Activated naive CD4-positive, alpha-beta T cell treated with anti-CD3 and anti-CD28 coated beads, Interleukin-2, amount 10 ng/mL, durations not matched to agents 7 days and 5 days (primary cell): ENCODE data around the gene RXRB.

Experiments used
- CTCF ChIA-PET: fragments of 350-600 bp; sonication (Branson Sonifier 250); formaldehyde crosslinking; loops from one replicate; lab custom pipeline; 2021; ENCODE audit warnings: antibody characterized with exemption; lab: Charles Lee
- DNase-seq: peaks from one replicate; pipeline ENCODE4 v3.0.0-alpha.2; 2020
- H3K27ac Mint-ChIP-seq: one replicate; pipeline ENCODE4 v1.8.0; 2021; ENCODE audit warnings: mild to moderate bottlenecking, moderate library complexity, mixed read lengths
- H3K27me3 Mint-ChIP-seq: one replicate; pipeline ENCODE4 v1.8.0; 2021; ENCODE audit warnings: mild to moderate bottlenecking, mixed read lengths
- H3K36me3 Mint-ChIP-seq: one replicate; pipeline ENCODE4 v1.8.0; 2021; ENCODE audit warnings: mixed read lengths
- H3K4me1 Mint-ChIP-seq: one replicate; pipeline ENCODE4 v1.8.0; 2021; ENCODE audit warnings: mixed read lengths
- H3K4me3 Mint-ChIP-seq: one replicate; pipeline ENCODE4 v1.8.0; 2021; ENCODE audit warnings: mild to moderate bottlenecking, moderate library complexity, mixed read lengths
- H3K9me3 Mint-ChIP-seq: one replicate; pipeline ENCODE4 v1.8.0; 2021; ENCODE audit warnings: mixed read lengths

Gene RXRB

DNA sequence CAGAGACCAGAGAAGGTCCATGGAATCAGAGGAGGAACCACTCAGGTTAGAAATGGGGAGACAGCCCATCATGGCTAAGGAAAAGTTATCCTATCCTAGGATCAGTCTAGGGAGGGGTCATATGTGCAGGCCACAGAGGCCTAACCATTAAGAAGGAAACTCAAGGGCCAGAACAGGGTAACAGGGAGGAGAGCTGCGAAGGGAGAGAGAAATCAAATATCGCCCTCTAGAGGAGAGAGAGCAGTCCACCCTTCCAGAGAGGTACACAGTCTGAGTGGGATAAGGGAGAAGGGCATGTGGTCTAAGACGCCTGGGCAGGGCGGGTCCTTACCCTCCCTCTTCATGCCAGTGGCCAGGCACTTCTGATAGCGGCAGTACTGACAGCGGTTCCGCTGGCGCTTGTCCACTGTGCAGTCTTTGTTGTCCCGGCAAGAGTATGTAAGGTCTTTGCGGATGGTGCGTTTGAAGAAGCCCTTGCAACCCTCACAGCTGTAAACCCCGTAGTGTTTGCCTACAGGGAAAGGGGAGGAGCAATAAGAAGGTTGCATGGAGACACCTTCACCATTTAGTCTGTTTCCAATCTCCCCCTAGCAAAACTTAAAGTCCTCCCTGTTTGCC is 2.9 kb downstream of the RXRB start:
- peaks cover 13% of the 10 kb centered on the region for H3K27me3 Mint-ChIP-seq
- DNase-seq, result peak; percentile 49
- H3K9me3 Mint-ChIP-seq, result no peaks in the 10 kb centered on the region
- peaks cover 54% of the 10 kb centered on the region for H3K4me1 Mint-ChIP-seq
- CTCF ChIA-PET, result interaction anchor here (0.7 to 4.3 kb wide), 17 partner anchors 11 to 77 kb away, joined by 3 to 27 read pairs (median 6); partner anchors contain the start of gene RING1
- H3K36me3 Mint-ChIP-seq, result peaks cover 56% of the 10 kb centered on the region
- H3K4me3 Mint-ChIP-seq, result peak overlapping the region; percentile 98
- peak overlapping the region; percentile 56 for H3K27ac Mint-ChIP-seq

DNA sequence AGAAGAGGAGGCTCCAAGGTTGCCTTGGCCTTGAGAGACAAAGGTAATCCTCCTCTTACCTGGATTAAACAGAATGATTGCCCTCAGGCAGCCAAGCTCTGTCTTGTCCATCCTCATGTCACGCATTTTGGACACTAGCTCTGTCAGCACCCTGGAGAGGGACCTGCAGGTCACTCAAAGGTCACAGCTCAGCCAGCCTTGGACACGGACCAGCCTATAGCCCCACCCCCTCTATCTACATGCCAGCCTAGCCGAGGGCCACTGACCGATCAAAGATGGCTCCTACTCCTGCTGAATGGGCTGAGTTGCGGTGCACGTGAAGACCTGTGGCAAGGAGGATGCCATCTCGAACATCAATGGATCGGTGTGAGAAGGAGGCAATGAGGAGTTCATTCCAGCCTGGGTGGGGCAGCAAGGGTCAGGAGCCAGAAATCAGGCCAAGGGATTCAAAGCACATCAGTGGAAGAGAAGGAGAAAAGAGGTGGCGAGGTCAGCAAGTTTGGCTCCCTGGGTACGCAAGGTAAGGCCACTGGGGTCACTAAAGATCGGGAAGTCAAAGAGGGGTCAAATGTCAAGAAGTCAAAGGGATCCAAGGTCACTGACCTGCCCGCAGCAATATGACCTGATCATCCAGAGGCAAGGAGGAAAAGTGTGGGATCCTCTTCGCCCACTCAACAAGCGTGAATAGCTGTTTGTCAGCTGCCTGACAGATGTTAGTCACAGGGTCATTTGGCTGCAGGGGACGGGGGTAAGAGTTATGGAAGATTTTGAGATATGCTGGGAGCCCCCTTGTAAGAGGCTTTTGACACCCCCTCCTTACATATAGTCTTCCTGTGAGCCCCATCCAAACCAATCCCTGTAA is 4.9 kb downstream of the RXRB start:
- CTCF ChIA-PET, result interaction anchor here (0.7 to 4.3 kb wide), 4 partner anchors 36 to 75 kb away, joined by 3 to 27 read pairs (median 15); no protein-coding TSS in a partner anchor
- no peak for DNase-seq
- Mint-ChIP-seq H3K9me3 (no peaks in the 10 kb centered on the region), H3K27ac (peak overlapping the region; percentile 15), H3K27me3 (peaks cover 33% of the 10 kb centered on the region), H3K4me3 (no peak overlapping the region), H3K4me1 (peaks cover 42% of the 10 kb centered on the region), H3K36me3 (peaks cover 44% of the 10 kb centered on the region)

DNA sequence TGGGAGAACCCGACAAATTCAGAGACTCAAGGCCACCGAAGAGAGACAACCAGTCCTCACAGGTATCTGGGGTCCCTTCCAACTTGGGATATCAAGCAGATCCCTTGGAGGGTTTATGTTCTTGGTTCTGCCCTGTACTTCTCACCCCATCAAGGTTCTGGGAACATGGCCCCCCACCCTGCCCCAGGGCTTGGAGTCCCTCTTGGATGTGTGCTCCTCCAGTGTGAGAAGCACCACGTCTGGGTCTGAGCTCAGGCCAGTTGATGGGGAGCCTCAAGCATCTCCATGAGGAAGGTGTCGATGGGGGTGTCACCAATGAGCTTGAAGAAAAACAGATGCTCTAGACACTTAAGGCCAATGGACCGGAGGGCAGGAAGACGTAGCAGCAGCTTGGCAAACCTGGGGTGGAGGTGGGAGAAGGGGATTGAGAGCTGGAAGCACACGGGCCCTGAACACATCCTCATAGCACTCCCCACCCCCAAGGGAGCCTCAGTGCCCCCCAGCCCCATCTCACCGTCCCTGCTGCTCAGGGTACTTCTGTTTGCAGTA is 6.0 kb downstream of the RXRB start:
- Mint-ChIP-seq H3K27me3 (peaks cover 43% of the 10 kb centered on the region), H3K27ac (no peak overlapping the region), H3K36me3 (peaks cover 44% of the 10 kb centered on the region), H3K4me1 (peaks cover 39% of the 10 kb centered on the region), H3K4me3 (no peak overlapping the region), H3K9me3 (no peaks in the 10 kb centered on the region)
- CTCF ChIA-PET, result no interaction called here
- no peak for DNase-seq

DNA sequence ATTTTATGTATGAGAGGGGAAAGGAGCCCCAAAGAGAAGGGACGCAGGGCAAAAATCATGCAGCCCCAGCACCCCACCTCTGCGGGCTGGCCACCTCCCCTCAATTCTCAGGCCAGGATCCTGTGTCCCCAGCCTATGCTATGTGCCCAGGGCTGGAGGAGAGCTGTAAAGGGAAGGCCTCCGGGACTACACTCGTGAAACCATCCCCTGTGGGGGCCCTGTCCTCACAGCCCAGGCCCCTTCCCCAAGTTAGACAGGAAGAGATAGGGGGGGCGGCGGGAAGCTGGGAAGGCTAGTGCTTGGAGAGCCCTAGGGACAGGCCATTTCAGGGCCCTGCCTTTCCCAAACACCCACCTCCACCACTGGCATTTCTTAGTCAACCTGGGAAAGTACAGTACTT is 6.8 kb downstream of the RXRB start:
- CTCF ChIA-PET, result no interaction called here
- peaks cover 41% of the 10 kb centered on the region for H3K36me3 Mint-ChIP-seq
- peaks cover 30% of the 10 kb centered on the region for H3K4me1 Mint-ChIP-seq
- H3K27me3 Mint-ChIP-seq, result peaks cover 50% of the 10 kb centered on the region
- no peak overlapping the region for H3K4me3 Mint-ChIP-seq
- no peaks in the 10 kb centered on the region for H3K9me3 Mint-ChIP-seq
- H3K27ac Mint-ChIP-seq, result no peak overlapping the region
- no peak for DNase-seq

DNA sequence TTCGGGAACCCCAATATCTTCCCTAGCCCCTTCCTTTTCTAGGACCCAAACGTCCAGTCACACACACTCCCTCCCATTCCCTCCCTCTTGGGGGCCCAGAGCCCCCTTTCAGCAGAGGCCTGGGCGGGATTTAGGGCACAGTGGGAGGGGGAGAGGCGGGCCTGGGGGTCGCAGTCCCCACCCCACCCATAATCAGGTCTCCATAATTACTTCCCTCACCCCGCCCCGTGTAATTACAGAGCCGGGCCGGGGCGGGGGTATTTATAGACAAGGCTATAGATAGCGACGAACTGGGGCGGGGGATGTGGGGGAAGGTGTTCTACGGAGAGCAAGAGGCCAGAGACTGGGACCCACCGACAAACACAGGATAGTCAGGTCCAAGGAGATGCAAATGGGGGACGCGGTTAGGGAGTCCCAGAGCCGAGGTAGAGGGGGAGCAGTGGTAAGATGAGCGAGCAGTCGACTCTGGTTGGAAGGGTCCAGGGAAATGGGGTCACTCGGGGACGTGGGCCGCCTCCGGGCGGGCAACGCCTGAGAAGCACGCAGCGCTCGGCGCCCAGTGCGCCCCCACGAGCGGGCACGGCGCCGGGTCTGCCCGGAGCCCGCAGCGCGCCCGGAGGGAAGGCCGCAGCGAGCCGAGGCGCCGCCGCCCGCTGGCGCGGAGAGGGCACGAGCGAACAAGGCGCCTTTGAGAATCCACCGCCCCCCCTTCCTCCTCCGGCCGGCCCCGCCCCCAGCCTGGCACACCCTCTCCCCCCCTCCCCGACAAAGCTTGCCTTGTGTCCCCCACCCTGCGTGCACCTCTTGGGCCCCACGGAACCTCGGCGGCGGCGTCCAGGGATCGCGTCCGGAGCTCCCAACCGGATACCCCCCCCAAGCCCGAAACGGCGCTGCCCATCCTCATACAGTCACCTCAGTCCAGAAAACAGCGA is 7.5 kb downstream of the RXRB start:
- Mint-ChIP-seq H3K4me3 (peak overlapping the region; percentile 30), H3K27me3 (peaks cover 57% of the 10 kb centered on the region), H3K36me3 (peaks cover 38% of the 10 kb centered on the region), H3K9me3 (no peaks in the 10 kb centered on the region), H3K4me1 (peaks cover 23% of the 10 kb centered on the region), H3K27ac (no peak overlapping the region)
- CTCF ChIA-PET, result no interaction called here
- DNase-seq, result peak; percentile 39

DNA sequence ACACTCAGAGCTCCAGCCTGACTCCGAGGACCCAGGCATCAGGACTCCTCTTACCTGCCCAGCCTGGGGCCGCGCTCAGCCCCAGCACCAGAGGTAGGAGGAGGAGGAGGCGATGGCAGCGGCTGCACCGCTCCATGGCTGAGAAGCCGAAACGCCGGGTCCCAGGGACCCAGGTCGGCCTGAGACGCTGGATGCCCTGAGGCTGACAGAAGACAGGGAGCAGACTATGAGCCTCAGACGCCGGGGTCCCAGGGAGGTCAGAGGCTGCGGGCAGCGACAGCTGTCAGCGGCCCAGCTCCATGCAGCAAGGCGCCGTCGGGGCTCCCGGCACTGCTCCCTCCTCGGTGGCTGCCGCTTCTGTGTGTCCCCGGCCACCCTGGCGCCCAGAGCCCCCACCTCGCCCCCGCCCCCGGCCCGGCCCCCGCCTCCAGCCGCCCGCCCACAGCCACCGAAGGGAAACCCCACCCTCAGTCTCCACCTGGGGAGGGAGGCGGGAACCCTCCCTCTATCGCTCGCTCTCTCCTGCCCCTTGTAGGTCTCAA is 8.3 kb downstream of the RXRB start, which contains the start of gene COL11A2:
Gene COL11A2 (minus strand): TSS at position 363 of the 542 bp plus-strand sequence. CDS start 227 bp downstream, at position 136.
- no peaks in the 10 kb centered on the region for H3K9me3 Mint-ChIP-seq
- CTCF ChIA-PET, result interaction anchor here (0.7 kb wide), 1 partner anchor 31 kb away, joined by 3 read pairs; no protein-coding TSS in a partner anchor
- no peak for DNase-seq
- peaks cover 65% of the 10 kb centered on the region for H3K27me3 Mint-ChIP-seq
- H3K27ac Mint-ChIP-seq, result no peak within 1 kb of the TSS
- H3K4me3 Mint-ChIP-seq, result peak within 1 kb of the TSS; percentile 30
- H3K4me1 Mint-ChIP-seq, result peaks cover 16% of the 10 kb centered on the region
- H3K36me3 Mint-ChIP-seq, result peaks cover 34% of the 10 kb centered on the region

DNA sequence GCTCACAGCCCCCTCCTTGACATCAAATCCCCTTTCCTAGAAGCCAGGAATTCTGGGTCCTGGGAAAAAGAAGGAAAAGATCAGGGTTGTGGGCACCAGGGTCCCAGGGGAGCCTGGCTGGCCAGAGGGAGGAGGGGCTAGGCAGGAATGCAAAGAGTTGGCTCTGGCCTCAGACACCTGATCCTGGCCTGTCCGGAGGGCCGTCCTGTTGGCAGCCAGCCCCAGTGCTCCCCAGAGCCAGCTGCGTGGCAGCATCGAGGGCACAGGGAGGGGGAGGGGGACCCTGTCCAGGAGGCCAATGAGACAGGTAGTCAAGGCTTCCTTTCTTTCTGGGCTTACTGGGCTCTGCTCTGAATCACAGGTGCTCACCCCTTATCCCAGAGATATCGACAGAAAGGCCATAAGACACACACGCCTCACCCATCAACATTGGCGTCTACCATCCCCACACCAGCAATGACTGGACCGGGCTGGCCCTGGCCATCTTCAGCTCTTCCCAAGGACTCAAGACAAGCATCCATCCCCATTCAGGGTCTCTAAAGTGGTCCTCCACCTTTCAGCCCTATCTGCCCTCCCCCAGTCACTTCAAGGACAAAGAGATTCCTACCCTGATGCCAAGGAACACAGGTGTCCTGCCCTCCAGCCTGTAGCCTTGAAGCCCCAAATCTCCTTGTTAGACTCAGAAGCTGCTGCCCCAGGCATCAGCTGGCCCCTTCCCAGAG is 8.9 kb downstream of the RXRB start:
- Mint-ChIP-seq H3K27ac (no peak overlapping the region), H3K36me3 (peaks cover 29% of the 10 kb centered on the region), H3K27me3 (peaks cover 71% of the 10 kb centered on the region), H3K4me3 (no peak overlapping the region), H3K9me3 (no peaks in the 10 kb centered on the region), H3K4me1 (peaks cover 14% of the 10 kb centered on the region)
- DNase-seq, result no peak
- CTCF ChIA-PET, result interaction anchor here (0.7 kb wide), 1 partner anchor 31 kb away, joined by 3 read pairs; no protein-coding TSS in a partner anchor

DNA sequence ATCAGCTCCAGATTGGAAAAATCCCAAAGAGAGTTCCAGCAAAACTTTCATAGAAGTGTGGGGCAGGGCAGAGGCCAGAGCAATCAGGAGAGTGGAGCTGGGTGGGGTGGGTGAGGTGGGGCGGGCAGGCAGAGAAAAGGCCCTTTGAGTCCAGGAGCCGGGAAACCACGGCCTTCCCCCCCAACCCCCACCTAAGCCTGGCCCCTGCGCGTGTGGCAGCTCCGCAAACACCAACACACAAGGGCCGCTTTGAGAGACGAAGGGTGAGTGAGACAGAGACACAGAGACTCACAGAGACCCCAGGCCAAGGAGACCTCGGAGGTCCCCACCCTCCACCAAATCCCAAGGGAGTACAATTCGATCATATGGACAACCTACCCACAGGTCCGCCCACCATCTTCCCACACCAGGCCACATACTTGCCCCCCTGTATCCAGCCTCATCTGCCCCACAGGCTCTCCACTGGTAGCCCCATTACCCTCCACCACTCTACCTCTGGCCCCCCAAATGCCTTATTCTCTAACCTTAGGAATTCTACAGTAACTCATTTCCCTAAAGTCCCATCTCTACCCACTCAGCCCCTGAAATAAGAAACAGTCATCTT is 9.9 kb downstream of the RXRB start:
- Mint-ChIP-seq H3K27ac (no peak overlapping the region), H3K4me1 (peaks cover 14% of the 10 kb centered on the region), H3K9me3 (no peaks in the 10 kb centered on the region), H3K4me3 (no peak overlapping the region), H3K27me3 (peaks cover 81% of the 10 kb centered on the region), H3K36me3 (peaks cover 19% of the 10 kb centered on the region)
- no peak for DNase-seq
- CTCF ChIA-PET, result no interaction called here

DNA sequence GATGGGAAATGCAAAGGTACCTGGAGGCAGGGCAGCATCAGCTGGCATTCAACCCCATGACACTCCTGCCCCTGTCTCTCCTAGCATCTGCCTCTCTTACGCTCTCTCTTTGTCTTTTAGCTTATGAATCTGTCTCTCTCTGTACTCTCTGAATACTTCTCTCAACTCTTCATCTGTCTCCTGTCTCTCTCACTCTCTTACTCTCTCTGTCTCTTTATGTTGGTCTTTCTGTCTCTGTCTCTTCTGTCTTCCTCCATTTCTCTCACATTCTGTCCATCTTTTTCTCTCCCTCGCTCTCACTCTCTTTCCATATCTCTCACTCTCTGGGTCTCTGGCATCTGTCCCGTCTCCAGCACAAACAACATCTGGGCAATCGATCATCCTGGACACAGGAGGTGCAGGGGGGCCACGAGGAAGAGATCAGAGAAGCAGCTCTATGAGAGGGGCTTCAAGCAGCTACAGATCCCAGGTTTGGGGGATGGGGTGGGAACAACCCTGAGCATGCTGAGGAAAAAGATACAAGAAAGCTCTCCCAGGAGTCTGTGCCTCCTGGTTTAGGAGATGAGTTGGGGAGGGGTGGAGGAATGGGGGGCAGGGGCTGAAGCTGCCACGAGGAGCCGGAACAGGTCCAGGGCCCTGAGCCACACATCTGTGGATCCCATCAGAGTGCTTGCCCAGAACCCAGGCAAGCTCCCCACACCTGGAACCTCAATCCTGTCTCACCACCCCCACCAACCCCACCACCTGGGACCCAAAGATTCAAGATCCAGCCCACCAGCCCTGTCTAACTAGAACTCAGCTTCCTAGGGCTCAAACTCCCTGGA is 10.6 kb downstream of the RXRB start:
- H3K4me3 Mint-ChIP-seq, result no peak overlapping the region
- peaks cover 12% of the 10 kb centered on the region for H3K36me3 Mint-ChIP-seq
- H3K9me3 Mint-ChIP-seq, result no peaks in the 10 kb centered on the region
- H3K4me1 Mint-ChIP-seq, result peaks cover 14% of the 10 kb centered on the region
- CTCF ChIA-PET, result interaction anchor here (1.0 kb wide), 1 partner anchor 31 kb away, joined by 3 read pairs; no protein-coding TSS in a partner anchor
- no peak for DNase-seq
- peaks cover 87% of the 10 kb centered on the region for H3K27me3 Mint-ChIP-seq
- no peak overlapping the region for H3K27ac Mint-ChIP-seq

DNA sequence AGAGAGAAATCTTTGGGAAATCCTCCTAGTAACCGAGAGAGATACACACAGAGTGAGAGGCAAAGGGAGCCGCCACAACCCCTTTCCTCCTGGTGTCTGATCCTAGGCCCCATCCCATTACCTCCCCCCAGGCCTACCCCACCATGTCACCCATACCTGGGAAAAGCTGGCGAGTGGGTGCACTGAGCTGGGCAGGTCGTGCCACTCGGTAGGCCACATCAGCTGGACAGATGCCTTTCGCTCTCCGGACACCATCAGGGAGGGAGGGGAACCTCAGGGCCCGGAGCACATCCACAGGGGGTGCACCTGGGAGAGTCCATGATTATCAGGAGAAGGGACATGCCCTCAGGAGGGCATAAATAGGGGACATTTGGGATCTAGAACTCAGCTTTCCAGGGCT is 11.3 kb downstream of the RXRB start:
- H3K27ac Mint-ChIP-seq, result no peak overlapping the region
- H3K4me3 Mint-ChIP-seq, result no peak overlapping the region
- peaks cover 19% of the 10 kb centered on the region for H3K4me1 Mint-ChIP-seq
- CTCF ChIA-PET, result interaction anchor here (1.0 kb wide), 1 partner anchor 30 kb away, joined by 3 read pairs; no protein-coding TSS in a partner anchor
- H3K36me3 Mint-ChIP-seq, result peaks cover 12% of the 10 kb centered on the region
- H3K27me3 Mint-ChIP-seq, result peaks cover 91% of the 10 kb centered on the region
- DNase-seq, result no peak
- no peaks in the 10 kb centered on the region for H3K9me3 Mint-ChIP-seq

DNA sequence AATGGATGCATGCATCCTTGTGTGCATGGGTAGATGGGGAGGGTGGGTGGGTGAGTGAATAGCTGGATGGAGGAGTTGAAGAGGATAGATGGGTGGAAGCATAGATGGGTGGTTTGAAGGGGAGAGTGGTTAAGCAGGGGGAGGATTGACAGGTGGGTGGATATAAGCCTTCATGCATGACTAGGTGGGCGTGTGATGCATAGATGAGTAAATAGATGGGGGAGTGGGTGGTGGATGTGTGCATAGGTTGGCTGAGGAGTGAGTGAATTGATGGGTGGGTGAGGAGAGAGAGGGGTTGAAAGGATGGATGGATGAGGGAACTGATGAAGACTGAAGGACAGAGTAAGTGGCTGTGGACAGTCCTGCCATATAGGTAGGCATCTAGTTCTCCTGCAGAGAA is 12.7 kb downstream of the RXRB start:
- H3K27me3 Mint-ChIP-seq, result peaks cover 81% of the 10 kb centered on the region
- no peak overlapping the region for H3K27ac Mint-ChIP-seq
- no peak for DNase-seq
- H3K9me3 Mint-ChIP-seq, result peaks cover 11% of the 10 kb centered on the region
- CTCF ChIA-PET, result no interaction called here
- peaks cover 28% of the 10 kb centered on the region for H3K4me1 Mint-ChIP-seq
- H3K4me3 Mint-ChIP-seq, result no peak overlapping the region
- peaks cover 20% of the 10 kb centered on the region for H3K36me3 Mint-ChIP-seq
